ES-I3 (cell line): ENCODE measurements around the gene COL25A1.

Experiments used
- H3K36me3 ChIP-seq: 2 replicates; pipeline ENCODE4 v1.6.1; 2013; ENCODE audit warnings: mild to moderate bottlenecking, low read length, control low read depth, moderate library complexity; ENCODE audit not compliant: insufficient read depth
- H3K4me1 ChIP-seq: 2 replicates; pipeline ENCODE4 v1.6.1; 2013; ENCODE audit warnings: mild to moderate bottlenecking, control low read depth, low read length; ENCODE audit not compliant: insufficient read depth
- H3K9ac ChIP-seq: 2 replicates; pipeline ENCODE4 v1.6.1; 2013; ENCODE audit warnings: low read depth, mild to moderate bottlenecking, low read length, moderate library complexity
- H3K9me3 ChIP-seq: 2 replicates; pipeline ENCODE4 v1.6.1; 2013; ENCODE audit warnings: mild to moderate bottlenecking, low read length, moderate library complexity; ENCODE audit not compliant: control insufficient read depth, insufficient read depth

COL25A1 gene

GRCh38 chr4:108825737-108826136 lies 476.7 kb downstream of the COL25A1 start:
- H3K36me3 ChIP-seq = no peaks in the 10 kb centered on the region
- H3K4me1 ChIP-seq = no peaks in the 10 kb centered on the region
- H3K9me3 ChIP-seq = no peaks in the 10 kb centered on the region
- no peak overlapping the region for H3K9ac ChIP-seq

- Histone ChIP-seq H3K4me1 (no peaks in the 10 kb centered on the region), H3K36me3 (no peaks in the 10 kb centered on the region), H3K9me3 (no peaks in the 10 kb centered on the region), H3K9ac (no peak overlapping the region)
Measured at GRCh38 chr4:108821351-108821930, 481.0 kb downstream of the COL25A1 start.

GRCh38 chr4:108820492-108821350 lies 481.7 kb downstream of the COL25A1 start:
- Histone ChIP-seq H3K9me3 (no peaks in the 10 kb centered on the region), H3K9ac (no peak overlapping the region), H3K36me3 (no peaks in the 10 kb centered on the region), H3K4me1 (no peaks in the 10 kb centered on the region)

- H3K9me3 ChIP-seq = no peaks in the 10 kb centered on the region
- no peaks in the 10 kb centered on the region for H3K36me3 ChIP-seq
- H3K4me1 ChIP-seq = no peaks in the 10 kb centered on the region
- H3K9ac ChIP-seq = no peak overlapping the region
Measured at GRCh38 chr4:108814326-108814725, 488.1 kb downstream of the COL25A1 start.

- H3K36me3 ChIP-seq = no peaks in the 10 kb centered on the region
- no peak overlapping the region for H3K9ac ChIP-seq
- no peaks in the 10 kb centered on the region for H3K4me1 ChIP-seq
- no peaks in the 10 kb centered on the region for H3K9me3 ChIP-seq
Measured at GRCh38 chr4:108813261-108813660, 489.2 kb downstream of the COL25A1 start.

- Histone ChIP-seq H3K4me1 (no peaks in the 10 kb centered on the region), H3K9me3 (no peaks in the 10 kb centered on the region), H3K9ac (no peak overlapping the region), H3K36me3 (no peaks in the 10 kb centered on the region)
Measured at GRCh38 chr4:108811486-108811885, 491.0 kb downstream of the COL25A1 start.

- no peaks in the 10 kb centered on the region for H3K4me1 ChIP-seq
- H3K36me3 ChIP-seq = no peaks in the 10 kb centered on the region
- H3K9ac ChIP-seq = no peak overlapping the region
- no peaks in the 10 kb centered on the region for H3K9me3 ChIP-seq
Measured at GRCh38 chr4:108810087-108810486, 492.4 kb downstream of the COL25A1 start.

- Histone ChIP-seq H3K36me3 (no peaks in the 10 kb centered on the region), H3K4me1 (peaks cover 3% of the 10 kb centered on the region; the same call in 1 of the 2 replicates), H3K9me3 (no peaks in the 10 kb centered on the region), H3K9ac (no peak overlapping the region)
Measured at GRCh38 chr4:108804648-108805273, 497.7 kb downstream of the COL25A1 start.

- peaks cover 3% of the 10 kb centered on the region; the same call in 1 of the 2 replicates for H3K4me1 ChIP-seq
- no peaks in the 10 kb centered on the region for H3K36me3 ChIP-seq
Measured at GRCh38 chr4:108799306-108799705, 503.2 kb downstream of the COL25A1 start.

GRCh38 chr4:108796173-108796572 lies 506.3 kb downstream of the COL25A1 start:
- no peak overlapping the region for H3K9ac ChIP-seq
- H3K36me3 ChIP-seq = no peaks in the 10 kb centered on the region
- no peaks in the 10 kb centered on the region for H3K9me3 ChIP-seq
- no peaks in the 10 kb centered on the region for H3K4me1 ChIP-seq

More at GRCh38 chr4:108799306-108799705, 503.2 kb downstream of the COL25A1 start:
- Histone ChIP-seq H3K9ac (no peak overlapping the region), H3K9me3 (no peaks in the 10 kb centered on the region)

- no peaks in the 10 kb centered on the region for H3K4me1 ChIP-seq
- no peak overlapping the region for H3K9ac ChIP-seq
- no peaks in the 10 kb centered on the region for H3K36me3 ChIP-seq
- H3K9me3 ChIP-seq = no peaks in the 10 kb centered on the region
Measured at GRCh38 chr4:108795733-108796132, 506.7 kb downstream of the COL25A1 start.

GRCh38 chr4:108794136-108794535 lies 508.3 kb downstream of the COL25A1 start:
- Histone ChIP-seq H3K9ac (no peak overlapping the region), H3K4me1 (no peaks in the 10 kb centered on the region), H3K36me3 (no peaks in the 10 kb centered on the region), H3K9me3 (no peaks in the 10 kb centered on the region)

GRCh38 chr4:108793415-108793814 lies 509.0 kb downstream of the COL25A1 start:
- Histone ChIP-seq H3K36me3 (no peaks in the 10 kb centered on the region), H3K9me3 (no peaks in the 10 kb centered on the region), H3K9ac (no peak overlapping the region)

GRCh38 chr4:108788731-108789130 lies 513.7 kb downstream of the COL25A1 start:
- H3K36me3 ChIP-seq = no peaks in the 10 kb centered on the region
- H3K4me1 ChIP-seq = peaks cover 8% of the 10 kb centered on the region
- no peak overlapping the region for H3K9ac ChIP-seq
- H3K9me3 ChIP-seq = no peaks in the 10 kb centered on the region

More at GRCh38 chr4:108793415-108793814, 509.0 kb downstream of the COL25A1 start:
- no peaks in the 10 kb centered on the region for H3K4me1 ChIP-seq

- Histone ChIP-seq H3K36me3 (no peaks in the 10 kb centered on the region), H3K9ac (no peak overlapping the region), H3K9me3 (no peaks in the 10 kb centered on the region), H3K4me1 (peaks cover 8% of the 10 kb centered on the region)
Measured at GRCh38 chr4:108787724-108788123, 514.7 kb downstream of the COL25A1 start.
